ENCODE measurements around the gene ATG16L1. TPM values are rescaled to one million over a fixed set of nuclear protein-coding genes. Genes with fewer than 3 reads are reported as not detected.

ATG16L1 gene
- total and polyA plus RNA-seq, 9 of the 15 experiments (the other 6 are each of a cell fraction or from before 2014, with no cell fraction given) = 6.4 to 21.3 (median 17.2) TPM

GRCh38 chr2:233225230-233226068, 26.0 kb upstream of the ATG16L1 start:
- Histone ChIP-seq H3K79me2 (ENCODE audit: control insufficient read depth, insufficient read depth, low read length) (no peaks in the 10 kb centered on the region), H3K4me3 (no peak overlapping the region), H3K9me3 (replicated peaks; ENCODE audit: control insufficient read depth, insufficient read depth, low read depth, low read length) (no peaks in the 10 kb centered on the region; the same call in 1 of the 2 replicates), H3K4me1 (replicated peaks in 1 of 2; ENCODE audit: control insufficient read depth in 2 of 2, insufficient read depth in 2 of 2, low read length in 2 of 2) (peaks cover 14 to 30% of the 10 kb centered on the region in 2 experiments; a peak in 4 of 5 replicates), H3K9ac (ENCODE audit: insufficient read depth in 1 of 2, low read depth in 2 of 2, low read length in 2 of 2) (peak overlapping the region in 1 of 2 experiments; percentile 43; a peak in 2 of 4 replicates), H3K36me3 (ENCODE audit: control insufficient read depth, insufficient read depth, low read length) (no peaks in the 10 kb centered on the region), H3K9me1 (ENCODE audit: control insufficient read depth, insufficient read depth, low read length) (no peaks in the 10 kb centered on the region), H4K20me1 (replicated peaks; ENCODE audit: control insufficient read depth, insufficient read depth, low read length) (no peaks in the 10 kb centered on the region), H3K27ac (ENCODE audit: extremely low read depth, low read depth, low read length) (peak overlapping the region; percentile 50; the same call in 1 of the 3 replicates), H2AFZ (ENCODE audit: low read depth, low read length) (peak overlapping the region; percentile 80), H3K4me2 (ENCODE audit: insufficient read depth, low read length) (peak overlapping the region; percentile 47), H3K27me3 (ENCODE audit: control insufficient read depth in 2 of 2, insufficient read depth in 2 of 2, low read length in 2 of 2) (no peaks in the 10 kb centered on the region)
- intact Hi-C loops (cut with micrococcal nuclease) (no loop called here), in situ Hi-C loops (cut with MboI) (no loop called here)
- peak; percentile 62 for ATAC-seq
- peak; percentile 84 for FAIRE-seq
- DNase-seq (ENCODE audit: extremely low read depth in 1 of 4, low spot score in 3 of 4) = peak in 3 of 4 experiments; percentile 23 to 57 (median 37)
- POLR2A ChIA-PET = interaction anchor here (1.4 to 3.0 kb wide), 2 partner anchors 11 to 18 kb away, joined by 4 to 11 read pairs; no protein-coding TSS in a partner anchor
- no TSS peak for BruUV-seq (replicated peaks)
- CTCF ChIA-PET (ENCODE audit: low intra/inter-chr PET ratio) = no interaction called here
- 43% methylated on average over 4 of the region's 5 CpGs for WGBS (ENCODE audit: insufficient coverage, low coverage, missing lambda C conversion rate)
- TF ChIP-seq FOXK2 (conservative IDR thresholded peaks at IDR 0.05 in 1 of 2, IDR thresholded peaks at IDR 0.05 in 1 of 2; ENCODE audit: low read depth in 2 of 2) = 0 out of 4 replicates have a peak, but pooled peaks of 1 of the 2 experiments have one; percentile 20
- TF ChIP-seq HDAC6 (IDR thresholded peaks at IDR 0.05; ENCODE audit: low read depth, low read length) = no peak
- TF ChIP-seq CBX3 (IDR thresholded peaks at IDR 0.05; ENCODE audit: borderline replicate concordance in 1 of 2, low read length in 2 of 2) = peak in 1 of 2 experiments; percentile 77; a peak in 1 of 3 replicates
- TF ChIP-seq ZBTB8A (IDR thresholded peaks at IDR 0.05; ENCODE audit: partially characterized antibody) = no peak
- peak; percentile 80 for TF ChIP-seq MEIS2 (IDR thresholded peaks at IDR 0.05; ENCODE audit: partially characterized antibody)
- TF ChIP-seq ZBTB7A (IDR thresholded peaks at IDR 0.05; ENCODE audit: borderline replicate concordance, control insufficient read depth, low read depth, low read length) = no peak
- TF ChIP-seq MTA2 (IDR thresholded peaks at IDR 0.05; ENCODE audit: low read depth) = peak; percentile 47; the same call in 1 of the 2 replicates
- peak; percentile 32; the same call in 1 of the 2 replicates for TF ChIP-seq HINFP (tag; conservative IDR thresholded peaks at IDR 0.05; ENCODE audit: low read depth)
- TF ChIP-seq MITF (IDR thresholded peaks at IDR 0.05) = no peak
- TF ChIP-seq LARP7 (IDR thresholded peaks at IDR 0.05) = 0 out of 2 replicates have a peak, but pooled peaks have one; percentile 45
- no peak for TF ChIP-seq RREB1 (CRISPR knock-in tag; IDR thresholded peaks at IDR 0.05)

Measured in K562 (cell line).